Thyroid gland (tissue), 4 donors: ENCODE measurements around the gene ARHGEF10L. TPM values are rescaled to one million over a fixed set of nuclear protein-coding genes. Genes with fewer than 3 reads are reported as not detected.

ENCODE experiments used
- DNase-seq, 2 donors: peaks; one replicate each; pipeline ENCODE4 v3.0.0-alpha.2; 2019
- H3K27ac ChIP-seq, 3 donors: fragments of 200-600 bp; sonication (generic); 1 replicate in 2 of 3; 2 replicates in 1 of 3; pipeline ENCODE4 v1.5.1; 2016 to 2019; ENCODE audit warnings: mild to moderate bottlenecking in 1 of 3, moderate library complexity in 1 of 3
- H3K27me3 ChIP-seq: fragments of 200-600 bp; sonication (generic); one replicate; pipeline ENCODE4 v1.5.1; 2019
- H3K36me3 ChIP-seq, 2 donors: fragments of 200-600 bp; sonication (generic); one replicate each; pipeline ENCODE4 v1.5.1; 2016 to 2019
- H3K4me1 ChIP-seq, 2 donors: fragments of 200-600 bp; sonication (generic); one replicate each; pipeline ENCODE4 v1.5.1; 2017 to 2019
- H3K4me3 ChIP-seq, 3 donors: fragments of 200-600 bp; sonication (generic); replicated peaks in 1 of 3; 1 replicate in 2 of 3; 2 replicates in 1 of 3; pipeline ENCODE4 v1.5.1; 2016; ENCODE audit warnings: mild to moderate bottlenecking in 1 of 3
- H3K9me3 ChIP-seq: fragments of 200-600 bp; sonication (generic); one replicate; pipeline ENCODE4 v1.5.1; 2017
- POLR2A ChIP-seq, 2 donors: fragments of 450-650 bp; IDR thresholded peaks; one replicate each; pipeline ENCODE4 v1.6.1; 2017; ENCODE audit warnings: antibody characterized with exemption in 2 of 2, mild to moderate bottlenecking in 2 of 2, moderate library complexity in 1 of 2
- WGBS, 2 donors: methylation state at CpG; one replicate each; pipeline ENCODE4 v1.1.5; 2017; 5-methylcytosine and 5-hydroxymethylcytosine counted together
- intact Hi-C: fragments of 100-400 bp; cut with DNase I; formaldehyde crosslinking; loops from one replicate; pipeline ENCODE4 v1.15.1; 2023
- total RNA-seq, 4 donors: library from RNA; depleted of rRNA; stranded (reverse); fragments of >200 nt; gene quantifications; one replicate each; pipeline ENCODE4 v1.2.3, GENCODE V29; 2016
- TF ChIP-seq, protein P1 (sequence below), 6 experiments: fragments of 200-600 bp in 3 of 6; fragments of 450-650 bp in 3 of 6; sonication (generic) in 3 of 6; IDR thresholded peaks; one replicate each; pipeline ENCODE4 v1.5.1; 2016 to 2019; ENCODE audit warnings: antibody characterized with exemption in 6 of 6, mild to moderate bottlenecking in 2 of 6, inconsistent platforms in 1 of 6, moderate library complexity in 1 of 6

ARHGEF10L gene
- total RNA-seq, 4 donors from 2014 or later = 32.2 to 64.5 (median 51.4) TPM

DNA sequence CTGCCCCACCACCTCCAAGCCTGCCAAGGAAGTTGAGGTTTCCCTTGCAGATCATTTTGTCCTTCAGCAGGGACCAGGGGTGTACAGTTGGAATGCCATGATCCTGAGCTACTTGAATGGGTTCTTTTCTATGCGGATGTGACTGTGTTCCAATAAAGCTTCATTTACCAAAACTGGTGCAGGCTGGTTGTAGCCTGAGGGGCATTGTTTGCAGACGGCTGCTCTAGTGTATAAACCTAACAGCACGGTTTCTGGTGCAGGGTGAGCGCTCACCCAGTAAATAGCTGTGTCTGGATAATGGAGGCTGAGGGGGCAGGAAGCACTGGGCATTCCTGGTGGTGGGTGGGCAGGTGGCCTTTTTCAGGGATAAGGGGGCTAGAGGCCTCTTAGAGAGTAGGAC, 142.9 kb downstream of the ARHGEF10L start:
- Histone ChIP-seq H3K4me1 (peaks cover 17 to 39% of the 10 kb centered on the region in 2 donors), H3K27me3 (no peaks in the 10 kb centered on the region), H3K4me3 (no peak overlapping the region), H3K36me3 (no peaks in the 10 kb centered on the region), H3K27ac (peak overlapping the region; percentile 2 to 58 (median 41)), H3K9me3 (no peaks in the 10 kb centered on the region)
- 37 to 41% methylated on average over 4 of the region's 4 CpGs for WGBS, 2 donors
- intact Hi-C loops = no loop called here
- DNase-seq = peak; percentile 67 to 79
- TF ChIP-seq POLR2A (IDR thresholded peaks at IDR 0.05) = no peak
- TF ChIP-seq, protein P1, sequence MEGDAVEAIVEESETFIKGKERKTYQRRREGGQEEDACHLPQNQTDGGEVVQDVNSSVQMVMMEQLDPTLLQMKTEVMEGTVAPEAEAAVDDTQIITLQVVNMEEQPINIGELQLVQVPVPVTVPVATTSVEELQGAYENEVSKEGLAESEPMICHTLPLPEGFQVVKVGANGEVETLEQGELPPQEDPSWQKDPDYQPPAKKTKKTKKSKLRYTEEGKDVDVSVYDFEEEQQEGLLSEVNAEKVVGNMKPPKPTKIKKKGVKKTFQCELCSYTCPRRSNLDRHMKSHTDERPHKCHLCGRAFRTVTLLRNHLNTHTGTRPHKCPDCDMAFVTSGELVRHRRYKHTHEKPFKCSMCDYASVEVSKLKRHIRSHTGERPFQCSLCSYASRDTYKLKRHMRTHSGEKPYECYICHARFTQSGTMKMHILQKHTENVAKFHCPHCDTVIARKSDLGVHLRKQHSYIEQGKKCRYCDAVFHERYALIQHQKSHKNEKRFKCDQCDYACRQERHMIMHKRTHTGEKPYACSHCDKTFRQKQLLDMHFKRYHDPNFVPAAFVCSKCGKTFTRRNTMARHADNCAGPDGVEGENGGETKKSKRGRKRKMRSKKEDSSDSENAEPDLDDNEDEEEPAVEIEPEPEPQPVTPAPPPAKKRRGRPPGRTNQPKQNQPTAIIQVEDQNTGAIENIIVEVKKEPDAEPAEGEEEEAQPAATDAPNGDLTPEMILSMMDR (IDR thresholded peaks at IDR 0.05) = no peak

DNA sequence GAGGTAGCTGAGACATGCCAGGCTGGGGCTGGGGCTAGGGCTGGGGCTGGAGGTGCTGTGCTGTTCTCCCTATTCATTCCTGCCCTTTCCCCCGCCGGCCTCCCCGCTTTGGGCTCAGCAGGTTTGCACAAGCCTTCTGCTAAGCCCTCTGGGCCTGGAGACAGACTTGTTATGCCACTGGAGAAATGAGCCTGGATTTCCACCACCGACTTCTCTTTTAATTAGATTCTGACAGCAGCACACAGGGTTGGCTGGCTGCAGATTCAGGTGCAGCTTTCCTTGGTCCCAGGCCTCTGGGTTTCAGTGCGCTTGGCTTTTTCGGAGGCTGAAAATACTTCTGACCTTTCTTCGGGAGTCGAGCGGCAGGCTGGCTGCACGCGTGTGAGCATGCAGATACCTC, 144.1 kb downstream of the ARHGEF10L start:
- no peaks in the 10 kb centered on the region for H3K9me3 ChIP-seq
- no peak overlapping the region for H3K27ac ChIP-seq
- WGBS, 2 donors = 89 to 92% methylated on average over 10 to 11 of the region's 11 CpGs
- H3K4me1 ChIP-seq = peaks cover 17 to 39% of the 10 kb centered on the region in 2 donors
- TF ChIP-seq, protein P1 (IDR thresholded peaks at IDR 0.05) = no peak
- no peak for TF ChIP-seq POLR2A (IDR thresholded peaks at IDR 0.05)
- no peak for DNase-seq
- no peak overlapping the region for H3K4me3 ChIP-seq
- H3K27me3 ChIP-seq = no peaks in the 10 kb centered on the region
- peaks cover 0 to 3% of the 10 kb centered on the region in 2 donors for H3K36me3 ChIP-seq
- intact Hi-C loops = no loop called here

DNA sequence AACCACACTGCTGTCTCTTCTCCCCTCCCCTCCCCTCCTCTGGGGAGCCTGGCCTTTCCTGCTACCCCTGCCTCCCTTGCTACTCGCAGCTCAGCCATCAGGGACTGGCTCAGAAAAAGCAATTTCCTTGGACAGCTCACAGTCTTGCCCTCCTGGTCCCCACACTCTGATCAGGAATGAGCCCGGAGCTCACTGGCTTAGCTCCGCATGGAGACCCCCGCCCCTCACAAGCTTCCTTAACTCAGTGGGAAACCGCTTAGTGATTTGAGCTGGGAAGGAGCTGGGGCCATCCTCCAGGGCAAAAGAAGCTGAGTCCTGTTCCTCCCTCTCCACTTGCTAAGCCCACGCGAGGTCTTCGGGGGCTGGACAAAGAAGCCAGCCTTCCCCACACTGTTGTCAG, 145.3 kb downstream of the ARHGEF10L start:
- no peak overlapping the region for H3K4me3 ChIP-seq
- intact Hi-C loops = no loop called here
- no peaks in the 10 kb centered on the region for H3K9me3 ChIP-seq
- peaks cover 17 to 39% of the 10 kb centered on the region in 2 donors for H3K4me1 ChIP-seq
- DNase-seq = no peak
- H3K27ac ChIP-seq = peak overlapping the region in 1 of 3 donors; percentile 12
- 88 to 100% methylated on average over 1 to 6 of the region's 8 CpGs for WGBS, 2 donors
- TF ChIP-seq, protein P1 (IDR thresholded peaks at IDR 0.05) = no peak
- TF ChIP-seq POLR2A (IDR thresholded peaks at IDR 0.05) = no peak
- no peaks in the 10 kb centered on the region for H3K27me3 ChIP-seq
- peaks cover 3 to 5% of the 10 kb centered on the region in 2 donors for H3K36me3 ChIP-seq

DNA sequence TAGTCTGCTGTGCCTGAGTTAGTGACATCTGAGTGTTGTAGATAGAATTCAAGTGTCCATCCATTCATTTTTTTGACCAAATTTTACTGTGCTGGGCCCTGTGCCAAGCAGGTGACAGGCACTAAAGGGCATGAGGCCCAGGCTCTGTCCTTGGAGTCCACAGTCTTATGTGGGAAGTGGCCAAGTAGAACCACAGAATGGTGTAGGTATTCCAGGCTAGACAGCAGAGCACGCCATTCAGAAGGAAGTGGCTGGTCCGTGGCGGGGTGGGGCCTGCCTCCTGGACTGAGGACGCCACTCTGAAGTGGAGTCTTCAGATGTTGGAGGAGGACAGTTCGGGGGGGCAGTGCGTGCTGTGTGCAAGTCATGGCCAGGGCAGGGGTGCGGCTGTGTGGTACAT, 146.8 kb downstream of the ARHGEF10L start:
- 55 to 84% methylated on average over 2 to 6 of the region's 7 CpGs for WGBS, 2 donors
- DNase-seq = peak; percentile 61 to 65
- Histone ChIP-seq H3K36me3 (peaks cover 3 to 10% of the 10 kb centered on the region in 2 donors), H3K27ac (no peak overlapping the region), H3K4me1 (peaks cover 17 to 35% of the 10 kb centered on the region in 2 donors), H3K27me3 (no peaks in the 10 kb centered on the region), H3K9me3 (no peaks in the 10 kb centered on the region), H3K4me3 (no peak overlapping the region)
- intact Hi-C loops = no loop called here
- TF ChIP-seq, protein P1 (IDR thresholded peaks at IDR 0.05) = no peak
- TF ChIP-seq POLR2A (IDR thresholded peaks at IDR 0.05) = no peak

DNA sequence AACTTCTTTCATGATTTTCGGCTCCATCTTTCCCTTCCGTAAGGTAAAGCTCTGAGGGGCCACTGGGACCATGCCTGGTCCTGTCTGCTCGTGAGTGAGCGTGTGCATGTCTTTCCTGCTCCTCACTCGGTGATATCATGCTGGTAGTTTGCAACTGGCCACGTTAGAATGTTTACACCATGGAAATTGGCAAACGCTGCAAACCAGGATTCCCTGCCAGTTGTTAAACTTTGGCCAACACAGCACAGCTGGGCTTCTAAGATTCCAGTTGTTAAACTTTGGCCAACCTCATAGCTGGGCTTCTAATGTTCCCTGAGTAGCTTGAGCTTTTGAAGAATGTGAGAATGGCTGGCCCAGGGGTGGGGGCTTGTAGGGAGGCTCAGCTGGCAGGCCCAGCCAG, 147.6 kb downstream of the ARHGEF10L start:
- TF ChIP-seq POLR2A (IDR thresholded peaks at IDR 0.05) = no peak
- TF ChIP-seq, protein P1 (IDR thresholded peaks at IDR 0.05) = no peak
- Histone ChIP-seq H3K36me3 (peaks cover 3 to 10% of the 10 kb centered on the region in 2 donors), H3K4me1 (peaks cover 8 to 26% of the 10 kb centered on the region in 2 donors), H3K9me3 (no peaks in the 10 kb centered on the region), H3K4me3 (no peak overlapping the region), H3K27ac (no peak overlapping the region), H3K27me3 (no peaks in the 10 kb centered on the region)
- no peak for DNase-seq
- WGBS, 2 donors = 78 to 79% methylated on average over 7 of the region's 7 CpGs
- intact Hi-C loops = no loop called here
